ENCODE measurements around the gene SEC14L6.

SEC14L6 gene

GRCh38 chr22:30574095-30574981 lies 27.8 kb upstream of the SEC14L6 start, which contains the start of gene GAL3ST1:
TSS of gene GAL3ST1 (minus strand) at chr22:30574665. CDS start at chr22:30557392, 17,273 bp downstream.
- Histone ChIP-seq H3K27ac (ENCODE audit: low read length) (no peak within 1 kb of the TSS), H3K4me3 (ENCODE audit: low read depth in 1 of 2, low read length in 2 of 2) (no peak within 1 kb of the TSS), H3K79me2 (ENCODE audit: insufficient read depth, low read length) (no peaks in the 10 kb centered on the region), H3K9ac (ENCODE audit: low read depth, low read length) (no peak within 1 kb of the TSS), H3K4me2 (ENCODE audit: insufficient read depth, low read length) (no peak within 1 kb of the TSS), H2AFZ (ENCODE audit: low read depth, low read length) (no peak within 1 kb of the TSS), H3K9me3 (ENCODE audit: insufficient read depth, low read length, severe bottlenecking) (no peaks in the 10 kb centered on the region), H3K4me1 (ENCODE audit: insufficient read depth, low read length) (no peaks in the 10 kb centered on the region), H4K20me1 (ENCODE audit: insufficient read depth, low read length) (peaks cover 22% of the 10 kb centered on the region; the same call in 1 of the 2 replicates), H3K27me3 (ENCODE audit: insufficient read depth, low read length, poor library complexity) (no peaks in the 10 kb centered on the region), H3K36me3 (ENCODE audit: insufficient read depth, low read length) (peaks cover 44% of the 10 kb centered on the region)
- ATAC-seq (ENCODE audit: insufficient read depth, low read depth): no peak
- no peak for TF ChIP-seq EZH2 (IDR thresholded peaks at IDR 0.05; ENCODE audit: borderline replicate concordance, low read depth, low read length, severe bottlenecking)
- TF ChIP-seq, protein P1, sequence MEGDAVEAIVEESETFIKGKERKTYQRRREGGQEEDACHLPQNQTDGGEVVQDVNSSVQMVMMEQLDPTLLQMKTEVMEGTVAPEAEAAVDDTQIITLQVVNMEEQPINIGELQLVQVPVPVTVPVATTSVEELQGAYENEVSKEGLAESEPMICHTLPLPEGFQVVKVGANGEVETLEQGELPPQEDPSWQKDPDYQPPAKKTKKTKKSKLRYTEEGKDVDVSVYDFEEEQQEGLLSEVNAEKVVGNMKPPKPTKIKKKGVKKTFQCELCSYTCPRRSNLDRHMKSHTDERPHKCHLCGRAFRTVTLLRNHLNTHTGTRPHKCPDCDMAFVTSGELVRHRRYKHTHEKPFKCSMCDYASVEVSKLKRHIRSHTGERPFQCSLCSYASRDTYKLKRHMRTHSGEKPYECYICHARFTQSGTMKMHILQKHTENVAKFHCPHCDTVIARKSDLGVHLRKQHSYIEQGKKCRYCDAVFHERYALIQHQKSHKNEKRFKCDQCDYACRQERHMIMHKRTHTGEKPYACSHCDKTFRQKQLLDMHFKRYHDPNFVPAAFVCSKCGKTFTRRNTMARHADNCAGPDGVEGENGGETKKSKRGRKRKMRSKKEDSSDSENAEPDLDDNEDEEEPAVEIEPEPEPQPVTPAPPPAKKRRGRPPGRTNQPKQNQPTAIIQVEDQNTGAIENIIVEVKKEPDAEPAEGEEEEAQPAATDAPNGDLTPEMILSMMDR (IDR thresholded peaks at IDR 0.05; ENCODE audit: borderline replicate concordance, extremely low read depth, low read length, poor library complexity, severe bottlenecking): no peak
- DNase-seq: no peak

- no peaks in the 10 kb centered on the region for H3K27me3 ChIP-seq (ENCODE audit: insufficient read depth, low read length, poor library complexity)
- peaks cover 22% of the 10 kb centered on the region; the same call in 1 of the 2 replicates for H4K20me1 ChIP-seq (ENCODE audit: insufficient read depth, low read length)
- no peaks in the 10 kb centered on the region for H3K9me3 ChIP-seq (ENCODE audit: insufficient read depth, low read length, severe bottlenecking)
These were observed 27.1 kb upstream of the SEC14L6 start for GRCh38 chr22:30573594-30574094.

DNA sequence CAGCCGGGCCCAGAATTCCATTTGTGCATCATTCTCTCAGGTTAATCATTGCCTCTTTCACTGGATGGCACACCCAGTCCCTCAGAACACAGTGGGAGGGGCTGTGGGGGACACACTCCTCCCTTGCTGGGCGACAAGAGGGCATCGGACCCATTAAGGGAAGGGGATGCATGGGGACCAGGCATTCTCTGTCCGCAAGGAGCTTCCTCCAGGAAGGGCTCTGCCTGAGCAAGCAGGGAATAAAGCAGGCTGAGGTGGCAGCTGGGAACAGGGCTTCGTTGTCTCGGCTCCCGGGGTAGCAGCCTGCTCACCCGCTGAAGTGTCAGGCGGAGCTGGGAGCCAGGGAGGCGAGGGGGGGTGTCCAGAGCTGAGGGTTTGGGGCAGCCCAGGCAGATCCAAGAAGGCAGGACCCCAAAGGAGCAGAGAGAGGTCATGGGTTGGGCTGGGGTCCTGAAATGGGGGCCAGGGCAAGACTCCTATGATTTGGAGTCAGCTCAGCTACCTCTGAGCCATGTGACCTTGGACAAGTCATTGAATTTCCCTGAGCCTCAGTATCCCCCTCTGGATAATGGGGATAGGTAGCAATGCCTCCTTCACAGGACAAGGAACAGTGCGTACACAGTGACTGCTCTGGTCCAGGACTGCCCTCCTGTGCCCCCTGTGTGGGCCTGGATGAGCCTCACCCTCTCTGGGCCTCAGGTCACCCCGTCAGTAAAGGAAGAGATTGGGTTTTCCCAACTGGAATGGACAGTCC lies 26.5 kb upstream of the SEC14L6 start:
- Histone ChIP-seq H3K4me1 (ENCODE audit: insufficient read depth, low read length) (no peaks in the 10 kb centered on the region), H3K79me2 (ENCODE audit: insufficient read depth, low read length) (no peaks in the 10 kb centered on the region), H3K27me3 (ENCODE audit: insufficient read depth, low read length, poor library complexity) (no peaks in the 10 kb centered on the region), H3K9ac (ENCODE audit: low read depth, low read length) (no peak overlapping the region), H3K36me3 (ENCODE audit: insufficient read depth, low read length) (peaks cover 32% of the 10 kb centered on the region), H4K20me1 (ENCODE audit: insufficient read depth, low read length) (peaks cover 22% of the 10 kb centered on the region; the same call in 1 of the 2 replicates), H2AFZ (ENCODE audit: low read depth, low read length) (no peak overlapping the region), H3K27ac (ENCODE audit: low read length) (no peak overlapping the region), H3K4me3 (ENCODE audit: low read depth in 1 of 2, low read length in 2 of 2) (no peak overlapping the region), H3K9me3 (ENCODE audit: insufficient read depth, low read length, severe bottlenecking) (no peaks in the 10 kb centered on the region), H3K4me2 (ENCODE audit: insufficient read depth, low read length) (no peak overlapping the region)
- DNase-seq (no peak), ATAC-seq (ENCODE audit: insufficient read depth, low read depth) (no peak)
- TF ChIP-seq, protein P1 (IDR thresholded peaks at IDR 0.05; ENCODE audit: borderline replicate concordance, extremely low read depth, low read length, poor library complexity, severe bottlenecking): no peak
- TF ChIP-seq EZH2 (IDR thresholded peaks at IDR 0.05; ENCODE audit: borderline replicate concordance, low read depth, low read length, severe bottlenecking): no peak

More at GRCh38 chr22:30573594-30574094, 27.1 kb upstream of the SEC14L6 start:
- H3K4me2 ChIP-seq (ENCODE audit: insufficient read depth, low read length): no peak overlapping the region
- ATAC-seq (ENCODE audit: insufficient read depth, low read depth) (no peak), DNase-seq (no peak)
- no peaks in the 10 kb centered on the region for H3K4me1 ChIP-seq (ENCODE audit: insufficient read depth, low read length)
- peaks cover 37% of the 10 kb centered on the region for H3K36me3 ChIP-seq (ENCODE audit: insufficient read depth, low read length)
- no peak overlapping the region for H3K9ac ChIP-seq (ENCODE audit: low read depth, low read length)
- no peak overlapping the region for H3K4me3 ChIP-seq (ENCODE audit: low read depth in 1 of 2, low read length in 2 of 2)
- TF ChIP-seq EZH2 (IDR thresholded peaks at IDR 0.05; ENCODE audit: borderline replicate concordance, low read depth, low read length, severe bottlenecking): no peak
- TF ChIP-seq, protein P1 (IDR thresholded peaks at IDR 0.05; ENCODE audit: borderline replicate concordance, extremely low read depth, low read length, poor library complexity, severe bottlenecking): no peak
- no peak overlapping the region for H2AFZ ChIP-seq (ENCODE audit: low read depth, low read length)
- H3K27ac ChIP-seq (ENCODE audit: low read length): no peak overlapping the region
- H3K79me2 ChIP-seq (ENCODE audit: insufficient read depth, low read length): no peaks in the 10 kb centered on the region

Measured in DND-41 (cell line).